ENCODE results near the gene COL4A2.

COL4A2 gene

DNA sequence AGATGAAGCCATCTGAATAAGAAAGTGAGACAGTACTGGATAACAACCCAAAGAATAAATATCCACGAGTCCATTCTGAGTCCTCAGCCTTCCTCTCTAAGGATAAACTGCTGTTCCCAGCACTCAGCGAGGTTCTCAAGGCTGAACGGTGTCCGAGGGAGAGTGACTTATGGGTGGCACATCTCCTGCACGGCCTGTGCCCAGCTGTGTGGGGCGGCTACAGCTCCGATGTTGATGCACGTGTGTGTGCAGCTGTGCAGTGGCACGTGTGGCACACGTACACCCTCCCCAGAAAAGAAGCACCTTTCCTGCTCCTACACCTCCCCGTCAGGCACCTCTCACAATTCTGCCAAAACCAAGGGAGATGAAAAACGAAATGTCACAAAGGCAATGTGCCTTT is 209.4 kb downstream of the COL4A2 start:
- TF ChIP-seq, protein P1, sequence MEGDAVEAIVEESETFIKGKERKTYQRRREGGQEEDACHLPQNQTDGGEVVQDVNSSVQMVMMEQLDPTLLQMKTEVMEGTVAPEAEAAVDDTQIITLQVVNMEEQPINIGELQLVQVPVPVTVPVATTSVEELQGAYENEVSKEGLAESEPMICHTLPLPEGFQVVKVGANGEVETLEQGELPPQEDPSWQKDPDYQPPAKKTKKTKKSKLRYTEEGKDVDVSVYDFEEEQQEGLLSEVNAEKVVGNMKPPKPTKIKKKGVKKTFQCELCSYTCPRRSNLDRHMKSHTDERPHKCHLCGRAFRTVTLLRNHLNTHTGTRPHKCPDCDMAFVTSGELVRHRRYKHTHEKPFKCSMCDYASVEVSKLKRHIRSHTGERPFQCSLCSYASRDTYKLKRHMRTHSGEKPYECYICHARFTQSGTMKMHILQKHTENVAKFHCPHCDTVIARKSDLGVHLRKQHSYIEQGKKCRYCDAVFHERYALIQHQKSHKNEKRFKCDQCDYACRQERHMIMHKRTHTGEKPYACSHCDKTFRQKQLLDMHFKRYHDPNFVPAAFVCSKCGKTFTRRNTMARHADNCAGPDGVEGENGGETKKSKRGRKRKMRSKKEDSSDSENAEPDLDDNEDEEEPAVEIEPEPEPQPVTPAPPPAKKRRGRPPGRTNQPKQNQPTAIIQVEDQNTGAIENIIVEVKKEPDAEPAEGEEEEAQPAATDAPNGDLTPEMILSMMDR (IDR thresholded peaks at IDR 0.05): no peak
- Histone ChIP-seq H3K4me1 (ENCODE audit: control insufficient read depth in 1 of 2, insufficient read depth in 1 of 2, low read depth in 1 of 2, low read length in 1 of 2) (peaks cover 19 to 41% of the 10 kb centered on the region in 2 experiments), H3K9me3 (no peaks in the 10 kb centered on the region), H3K27ac (no peak overlapping the region), H3K27me3 (no peaks in the 10 kb centered on the region), H3K36me3 (no peaks in the 10 kb centered on the region), H3K4me3 (ENCODE audit: low read depth in 1 of 2, low read length in 1 of 2) (no peak overlapping the region)

DNA sequence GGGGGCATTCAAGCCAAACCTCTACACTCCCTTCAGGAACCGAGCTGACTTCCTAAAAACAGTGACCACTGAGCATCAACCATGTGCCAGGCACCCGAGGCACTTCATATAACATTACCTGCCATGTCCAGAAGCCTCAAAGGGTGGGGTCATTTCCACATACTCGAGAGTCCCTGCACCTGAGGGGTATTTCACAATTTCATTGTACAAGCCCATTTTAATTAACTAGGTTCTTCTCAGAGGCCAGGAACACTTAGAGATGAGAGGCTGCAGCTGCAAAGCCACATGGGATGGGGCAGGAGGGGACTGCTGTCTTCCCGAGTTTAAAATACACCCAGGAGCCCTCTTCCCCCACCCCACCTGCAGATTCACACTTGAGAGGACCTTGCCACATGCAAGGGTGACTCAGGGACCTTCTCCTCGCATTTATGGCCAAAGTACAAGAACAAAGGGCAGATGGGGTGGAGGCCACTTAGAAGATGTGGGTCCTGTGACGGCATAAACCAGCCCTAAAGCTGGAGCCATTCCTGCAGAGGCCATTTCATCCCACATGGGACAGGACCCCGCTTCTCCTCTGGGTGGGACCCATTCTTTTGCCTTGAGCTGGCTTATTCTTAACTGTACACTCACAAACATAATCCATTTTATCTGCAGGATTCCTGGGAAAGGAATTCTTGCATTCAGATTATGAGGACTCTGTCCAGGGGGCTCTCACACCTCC is 210.6 kb downstream of the COL4A2 start:
- Histone ChIP-seq H3K4me1 (ENCODE audit: control insufficient read depth in 1 of 2, insufficient read depth in 1 of 2, low read depth in 1 of 2, low read length in 1 of 2) (peaks cover 31 to 53% of the 10 kb centered on the region in 2 experiments), H3K4me3 (ENCODE audit: low read depth in 1 of 2, low read length in 1 of 2) (no peak overlapping the region), H3K36me3 (no peaks in the 10 kb centered on the region), H3K27ac (no peak overlapping the region), H3K27me3 (no peaks in the 10 kb centered on the region), H3K9me3 (no peaks in the 10 kb centered on the region)
- TF ChIP-seq, protein P1 (IDR thresholded peaks at IDR 0.05): no peak

DNA sequence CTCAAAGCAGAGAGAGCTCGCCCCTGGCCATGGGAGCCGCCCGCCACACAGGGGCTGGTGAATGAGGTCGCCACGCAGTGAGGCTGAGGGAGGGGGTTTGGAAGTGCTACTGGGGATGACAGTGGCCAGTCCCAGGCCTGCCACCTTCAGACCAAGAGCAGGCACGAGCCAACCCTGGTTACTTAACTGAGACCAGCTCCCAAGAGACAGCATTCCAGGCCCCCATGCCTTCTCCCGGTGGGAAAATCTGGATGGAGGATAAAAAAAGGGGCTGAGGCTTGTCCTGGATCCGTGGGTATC is 211.1 kb downstream of the COL4A2 start:
- Histone ChIP-seq H3K4me3 (ENCODE audit: low read depth in 1 of 2, low read length in 1 of 2) (no peak overlapping the region), H3K36me3 (no peaks in the 10 kb centered on the region), H3K9me3 (no peaks in the 10 kb centered on the region), H3K27me3 (no peaks in the 10 kb centered on the region), H3K4me1 (ENCODE audit: control insufficient read depth in 1 of 2, insufficient read depth in 1 of 2, low read depth in 1 of 2, low read length in 1 of 2) (peaks cover 36 to 58% of the 10 kb centered on the region in 2 experiments), H3K27ac (no peak overlapping the region)
- TF ChIP-seq, protein P1 (IDR thresholded peaks at IDR 0.05): no peak

DNA sequence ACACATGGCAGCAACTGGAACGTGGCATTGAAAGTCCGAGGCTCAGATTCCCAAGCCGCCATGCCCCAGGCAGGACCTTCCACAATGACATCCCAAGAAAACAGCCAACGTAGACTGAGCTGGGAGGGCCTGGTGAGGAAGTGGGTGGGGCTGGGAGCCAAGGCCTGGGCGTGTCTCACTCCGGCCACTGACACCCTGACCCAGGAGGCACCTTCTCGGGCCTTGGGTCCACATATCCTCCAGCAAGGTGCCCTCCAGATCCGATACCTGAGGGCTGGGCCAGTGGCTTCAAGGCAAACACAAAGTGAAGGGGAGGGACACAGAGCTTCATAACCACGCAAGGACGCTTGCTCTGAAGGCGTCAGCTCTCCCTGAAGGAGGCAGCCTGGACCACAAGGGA is 211.5 kb downstream of the COL4A2 start:
- no peaks in the 10 kb centered on the region for H3K9me3 ChIP-seq
- peaks cover 40 to 62% of the 10 kb centered on the region in 2 experiments for H3K4me1 ChIP-seq (ENCODE audit: control insufficient read depth in 1 of 2, insufficient read depth in 1 of 2, low read depth in 1 of 2, low read length in 1 of 2)
- H3K27ac ChIP-seq: no peak overlapping the region
- H3K36me3 ChIP-seq: no peaks in the 10 kb centered on the region
- no peak overlapping the region for H3K4me3 ChIP-seq (ENCODE audit: low read depth in 1 of 2, low read length in 1 of 2)
- TF ChIP-seq, protein P1 (IDR thresholded peaks at IDR 0.05): no peak
- H3K27me3 ChIP-seq: no peaks in the 10 kb centered on the region

DNA sequence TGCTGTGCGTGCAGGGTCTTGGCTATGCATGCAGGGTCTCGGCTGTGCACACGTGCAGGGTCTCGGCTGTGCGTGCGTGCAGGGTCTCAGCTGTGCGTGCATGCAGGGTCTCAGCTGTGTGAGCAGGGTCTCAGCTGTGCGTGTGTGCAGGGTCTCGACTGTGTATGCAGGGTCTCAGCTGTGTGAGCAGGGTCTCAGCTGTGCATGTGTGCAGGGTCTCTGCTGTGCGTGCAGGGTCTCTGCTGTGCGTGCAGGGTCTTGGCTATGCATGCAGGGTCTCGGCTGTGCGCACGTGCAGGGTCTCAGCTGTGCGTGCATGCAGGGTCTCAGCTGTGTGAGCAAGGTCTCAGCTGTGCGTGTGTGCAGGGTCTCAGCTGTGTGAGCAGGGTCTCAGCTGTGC is 212.0 kb downstream of the COL4A2 start:
- no peak overlapping the region for H3K27ac ChIP-seq
- no peaks in the 10 kb centered on the region for H3K27me3 ChIP-seq
- peaks cover 45 to 67% of the 10 kb centered on the region in 2 experiments for H3K4me1 ChIP-seq (ENCODE audit: control insufficient read depth in 1 of 2, insufficient read depth in 1 of 2, low read depth in 1 of 2, low read length in 1 of 2)
- no peaks in the 10 kb centered on the region for H3K9me3 ChIP-seq
- H3K4me3 ChIP-seq (ENCODE audit: low read depth in 1 of 2, low read length in 1 of 2): no peak overlapping the region
- TF ChIP-seq, protein P1 (IDR thresholded peaks at IDR 0.05): no peak
- H3K36me3 ChIP-seq: no peaks in the 10 kb centered on the region

Measured in neutrophil (primary cell).